ENCODE data around the gene HS3ST3A1.

The HS3ST3A1 gene

GRCh38 chr17:13594762-13595598 lies 6.7 kb downstream of the HS3ST3A1 start:
- TF ChIP-seq CTCF (IDR thresholded peaks at IDR 0.05; ENCODE audit: insufficient read depth, missing control alignments) = peak; percentile 51
- FAIRE-seq (no peak), DNase-seq (ENCODE audit: insufficient read length, low spot score) (no peak)

GRCh38 chr17:13594310-13594709 lies 7.4 kb downstream of the HS3ST3A1 start:
- FAIRE-seq (no peak), DNase-seq (ENCODE audit: insufficient read length, low spot score) (no peak)
- no peak for TF ChIP-seq CTCF (IDR thresholded peaks at IDR 0.05; ENCODE audit: insufficient read depth, missing control alignments)

- no peak for FAIRE-seq
Measured at GRCh38 chr17:13593757-13594156, 8.0 kb downstream of the HS3ST3A1 start.

GRCh38 chr17:13593021-13593751 lies 8.5 kb downstream of the HS3ST3A1 start:
- TF ChIP-seq CTCF (IDR thresholded peaks at IDR 0.05; ENCODE audit: insufficient read depth, missing control alignments) = no peak

More at GRCh38 chr17:13593757-13594156, 8.0 kb downstream of the HS3ST3A1 start:
- no peak for DNase-seq (ENCODE audit: insufficient read length, low spot score)
- no peak for TF ChIP-seq CTCF (IDR thresholded peaks at IDR 0.05; ENCODE audit: insufficient read depth, missing control alignments)

GRCh38 chr17:13592427-13592826 lies 9.3 kb downstream of the HS3ST3A1 start:
- TF ChIP-seq CTCF (IDR thresholded peaks at IDR 0.05; ENCODE audit: insufficient read depth, missing control alignments) = no peak
- DNase-seq (ENCODE audit: insufficient read length, low spot score) (no peak), FAIRE-seq (no peak)

More at GRCh38 chr17:13593021-13593751, 8.5 kb downstream of the HS3ST3A1 start:
- no peak for FAIRE-seq
- no peak for DNase-seq (ENCODE audit: insufficient read length, low spot score)

- TF ChIP-seq CTCF (IDR thresholded peaks at IDR 0.05; ENCODE audit: insufficient read depth, missing control alignments) = no peak
- FAIRE-seq (no peak), DNase-seq (ENCODE audit: insufficient read length, low spot score) (no peak)
Measured at GRCh38 chr17:13590441-13590840, 11.3 kb downstream of the HS3ST3A1 start.

Data from D721Med (cell line).